IPS-18c (cell line): ENCODE data around the gene DPM2.
A peak's percentile ranks its signal among the peaks of the same experiment; 100 is the strongest.

ENCODE experiments used
- H3K4me3 ChIP-seq: 2 replicates; pipeline ENCODE4 v1.7.0; 2013; ENCODE audit warnings: low read depth, mild to moderate bottlenecking, low read length, moderate library complexity; ENCODE audit not compliant: insufficient read depth
- H3K9me3 ChIP-seq: one replicate; pipeline ENCODE4 v1.6.1; 2013; ENCODE audit warnings: mild to moderate bottlenecking, low read length, moderate library complexity; ENCODE audit not compliant: control insufficient read depth, insufficient read depth

The DPM2 gene

GRCh38 chr9:127929625-127929979 is 8.1 kb downstream of the DPM2 start:
- H3K4me3 ChIP-seq = no peak overlapping the region
- H3K9me3 ChIP-seq = no peaks in the 10 kb centered on the region

GRCh38 chr9:127928676-127929624 is 8.7 kb downstream of the DPM2 start:
- Histone ChIP-seq H3K4me3 (0 out of 2 replicates have a peak overlapping the region, but pooled peaks have one; percentile 15), H3K9me3 (no peaks in the 10 kb centered on the region)

GRCh38 chr9:127927988-127928675 is 9.5 kb downstream of the DPM2 start:
- Histone ChIP-seq H3K9me3 (no peaks in the 10 kb centered on the region), H3K4me3 (peak overlapping the region; percentile 57)

- Histone ChIP-seq H3K4me3 (peak overlapping the region; percentile 84), H3K9me3 (no peaks in the 10 kb centered on the region)
These were observed 10.3 kb downstream of the DPM2 start for GRCh38 chr9:127927201-127927987.

GRCh38 chr9:127926906-127927200 is 10.8 kb downstream of the DPM2 start:
- peaks cover 2% of the 10 kb centered on the region for H3K9me3 ChIP-seq
- H3K4me3 ChIP-seq = peak overlapping the region; percentile 84

GRCh38 chr9:127925959-127926905 is 11.4 kb downstream of the DPM2 start:
- H3K9me3 ChIP-seq = peaks cover 3% of the 10 kb centered on the region
- H3K4me3 ChIP-seq = peak overlapping the region; percentile 84

- peaks cover 3% of the 10 kb centered on the region for H3K9me3 ChIP-seq
- H3K4me3 ChIP-seq = no peak overlapping the region
These were observed 12.8 kb downstream of the DPM2 start for GRCh38 chr9:127924736-127925444.

GRCh38 chr9:127923771-127924170 is 13.9 kb downstream of the DPM2 start:
- H3K4me3 ChIP-seq = no peak overlapping the region

GRCh38 chr9:127923046-127923445 is 14.6 kb downstream of the DPM2 start:
- Histone ChIP-seq H3K9me3 (peaks cover 3% of the 10 kb centered on the region), H3K4me3 (no peak overlapping the region)

More at GRCh38 chr9:127923771-127924170, 13.9 kb downstream of the DPM2 start:
- peaks cover 3% of the 10 kb centered on the region for H3K9me3 ChIP-seq

GRCh38 chr9:127921557-127922120 is 16.0 kb downstream of the DPM2 start:
- H3K4me3 ChIP-seq = no peak overlapping the region

GRCh38 chr9:127920794-127921193 is 16.9 kb downstream of the DPM2 start:
- Histone ChIP-seq H3K4me3 (no peak overlapping the region), H3K9me3 (peaks cover 3% of the 10 kb centered on the region)

More at GRCh38 chr9:127921557-127922120, 16.0 kb downstream of the DPM2 start:
- peaks cover 3% of the 10 kb centered on the region for H3K9me3 ChIP-seq

GRCh38 chr9:127919253-127919815 is 18.3 kb downstream of the DPM2 start:
- H3K4me3 ChIP-seq = no peak overlapping the region

GRCh38 chr9:127918183-127919107 is 19.2 kb downstream of the DPM2 start:
- peaks cover 3% of the 10 kb centered on the region for H3K9me3 ChIP-seq
- no peak overlapping the region for H3K4me3 ChIP-seq

More at GRCh38 chr9:127919253-127919815, 18.3 kb downstream of the DPM2 start:
- peaks cover 3% of the 10 kb centered on the region for H3K9me3 ChIP-seq

GRCh38 chr9:127917603-127918002 is 20.1 kb downstream of the DPM2 start:
- no peak overlapping the region for H3K4me3 ChIP-seq
- peaks cover 3% of the 10 kb centered on the region for H3K9me3 ChIP-seq
